Neuronal stem cell (in vitro differentiated cells): Measurements from ENCODE around the gene TRIM24.

Experiments
- DNase-seq: peaks from one replicate; pipeline ENCODE4 v3.0.0-alpha.2; 2013; ENCODE audit warnings: low spot score
- H2AFZ ChIP-seq: one replicate; pipeline ENCODE4 v1.6.1; 2013; ENCODE audit warnings: mild to moderate bottlenecking, low read length, inconsistent platforms
- H2AK5ac ChIP-seq: 2 replicates; pipeline ENCODE4 v1.6.1; 2013; ENCODE audit warnings: low read depth, mild to moderate bottlenecking, inconsistent platforms, low read length, moderate library complexity, mixed read lengths
- H2BK120ac ChIP-seq: 2 replicates; pipeline ENCODE4 v1.6.1; 2013; ENCODE audit warnings: low read depth, mild to moderate bottlenecking, inconsistent platforms, low read length, moderate library complexity, mixed read lengths
- H2BK12ac ChIP-seq: one replicate; pipeline ENCODE4 v1.6.1; 2013; ENCODE audit warnings: low read length, inconsistent platforms
- H2BK15ac ChIP-seq: 2 replicates; pipeline ENCODE4 v1.6.1; 2013; ENCODE audit warnings: mild to moderate bottlenecking, low read length, inconsistent platforms, mixed read lengths
- H2BK5ac ChIP-seq: one replicate; pipeline ENCODE4 v1.6.1; 2013; ENCODE audit warnings: inconsistent platforms, mild to moderate bottlenecking, low read length, moderate library complexity
- H3K14ac ChIP-seq: one replicate; pipeline ENCODE4 v1.6.1; 2013; ENCODE audit warnings: low read length, inconsistent platforms
- H3K18ac ChIP-seq: 2 replicates; pipeline ENCODE4 v1.6.1; 2013; ENCODE audit warnings: low read length, inconsistent platforms
- H3K23ac ChIP-seq: 2 replicates; pipeline ENCODE4 v1.6.1; 2013; ENCODE audit warnings: low read depth, mild to moderate bottlenecking, mixed read lengths, low read length, inconsistent platforms; ENCODE audit not compliant: poor library complexity
- H3K27ac ChIP-seq: replicated peaks from 3 replicates; pipeline ENCODE4 v1.5.1; 2013; ENCODE audit warnings: low read length, inconsistent platforms
- H3K27me3 ChIP-seq, 3 experiments: 2 replicates each; pipeline ENCODE4 v1.6.1; 2013; ENCODE audit warnings: low read length in 3 of 3, mild to moderate bottlenecking in 2 of 3, inconsistent platforms in 1 of 3, low read depth in 1 of 3, mixed read lengths in 1 of 3, moderate library complexity in 1 of 3; ENCODE audit not compliant: control insufficient read depth in 3 of 3, insufficient read depth in 3 of 3
- H3K36me3 ChIP-seq, 2 donors: replicated peaks in 1 of 2; 2 replicates each; pipeline ENCODE4 v1.6.1; 2013; ENCODE audit warnings: low read length in 2 of 2; ENCODE audit not compliant: control insufficient read depth in 2 of 2, insufficient read depth in 2 of 2
- H3K4ac ChIP-seq: 2 replicates; pipeline ENCODE4 v1.6.1; 2013; ENCODE audit warnings: inconsistent platforms, mild to moderate bottlenecking, low read length, moderate library complexity
- H3K4me1 ChIP-seq, 2 donors: 1 replicate in 1 of 2; 2 replicates in 1 of 2; pipeline ENCODE4 v1.6.1; 2013; ENCODE audit warnings: low read length in 2 of 2, low read depth in 1 of 2; ENCODE audit not compliant: control insufficient read depth in 2 of 2, insufficient read depth in 1 of 2
- H3K4me2 ChIP-seq: one replicate; pipeline ENCODE4 v1.6.1; 2013; ENCODE audit warnings: mild to moderate bottlenecking, low read length, inconsistent platforms; ENCODE audit not compliant: insufficient read depth, poor library complexity, severe bottlenecking
- H3K4me3 ChIP-seq, 2 donors: 2 replicates each; pipeline ENCODE4 v1.5.1; 2013; ENCODE audit warnings: low read length in 2 of 2, mild to moderate bottlenecking in 2 of 2, inconsistent platforms in 1 of 2, moderate library complexity in 1 of 2
- H3K79me1 ChIP-seq: one replicate; pipeline ENCODE4 v1.6.1; 2013; ENCODE audit warnings: low read depth, mild to moderate bottlenecking, inconsistent platforms, low read length, moderate library complexity
- H3K9ac ChIP-seq: one replicate; pipeline ENCODE4 v1.6.1; 2013; ENCODE audit warnings: mild to moderate bottlenecking, low read depth, low read length, inconsistent platforms; ENCODE audit not compliant: poor library complexity
- H3K9me3 ChIP-seq, 2 donors: replicated peaks in 1 of 2; 2 replicates each; pipeline versions ENCODE3 to v1.6.1; 2013; ENCODE audit warnings: low read length in 2 of 2, mild to moderate bottlenecking in 2 of 2, inconsistent platforms in 1 of 2, low read depth in 1 of 2, mixed read lengths in 1 of 2, moderate library complexity in 1 of 2; ENCODE audit not compliant: control insufficient read depth in 2 of 2, insufficient read depth in 1 of 2
- H4K8ac ChIP-seq: one replicate; pipeline ENCODE4 v1.6.1; 2013; ENCODE audit warnings: low read depth, mild to moderate bottlenecking, inconsistent platforms, low read length, moderate library complexity
- H4K91ac ChIP-seq: one replicate; pipeline ENCODE4 v1.6.1; 2013; ENCODE audit warnings: low read length, low read depth, mild to moderate bottlenecking, inconsistent platforms; ENCODE audit not compliant: poor library complexity
- WGBS, 2 donors: extraction: QIAGEN DNeasy Blood & Tissue Kit; methylation state at CpG; one replicate each; pipeline ENCODE4 v1.1.7; 2013; ENCODE audit warnings: missing lambda C conversion rate in 2 of 2, mixed read lengths in 1 of 2; ENCODE audit not compliant: insufficient read length in 2 of 2, insufficient replicate concordance in 1 of 2; ENCODE audit errors: extremely low coverage in 2 of 2; 5-methylcytosine and 5-hydroxymethylcytosine counted together

Gene TRIM24

DNA sequence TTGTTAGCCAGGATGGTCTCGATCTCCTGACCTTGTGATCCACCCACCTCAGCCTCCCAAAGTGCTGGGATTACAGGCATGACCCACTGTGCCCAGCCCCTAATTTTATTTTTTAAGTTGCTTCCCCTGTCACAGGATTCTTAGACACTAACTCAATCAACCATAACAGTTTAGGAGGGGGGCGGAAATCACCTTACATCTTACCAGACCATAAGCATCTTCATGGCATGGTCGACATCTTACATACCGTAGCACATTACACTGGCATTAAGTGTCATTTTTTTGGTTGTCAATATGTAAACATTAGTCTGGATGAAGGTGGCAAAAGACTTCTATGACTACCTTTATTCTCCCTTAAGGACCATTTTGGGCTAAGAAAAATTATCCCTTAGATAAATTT lies 95.6 kb downstream of the TRIM24 start:
- Histone ChIP-seq H2AK5ac (no peak overlapping the region), H3K27ac (no peak overlapping the region), H3K9me3 (peaks cover 24 to 75% of the 10 kb centered on the region in 2 donors), H3K14ac (no peak overlapping the region), H2BK120ac (no peak overlapping the region), H2BK15ac (no peak overlapping the region), H3K36me3 (peaks cover 62 to 99% of the 10 kb centered on the region in 2 donors), H3K27me3 (no peaks in the 10 kb centered on the region), H3K4me2 (no peak overlapping the region), H2BK5ac (no peak overlapping the region), H3K18ac (no peak overlapping the region), H4K8ac (no peak overlapping the region), H3K79me1 (no peaks in the 10 kb centered on the region), H2BK12ac (no peak overlapping the region), H2AFZ (no peak overlapping the region), H3K23ac (no peak overlapping the region), H3K4ac (no peak overlapping the region), H3K4me1 (no peaks in the 10 kb centered on the region), H3K4me3 (no peak overlapping the region), H3K9ac (no peak overlapping the region), H4K91ac (no peak overlapping the region)
- WGBS, 2 donors, result no CpG with 5 or more reads among the region's 4 CpGs
- DNase-seq, result no peak

DNA sequence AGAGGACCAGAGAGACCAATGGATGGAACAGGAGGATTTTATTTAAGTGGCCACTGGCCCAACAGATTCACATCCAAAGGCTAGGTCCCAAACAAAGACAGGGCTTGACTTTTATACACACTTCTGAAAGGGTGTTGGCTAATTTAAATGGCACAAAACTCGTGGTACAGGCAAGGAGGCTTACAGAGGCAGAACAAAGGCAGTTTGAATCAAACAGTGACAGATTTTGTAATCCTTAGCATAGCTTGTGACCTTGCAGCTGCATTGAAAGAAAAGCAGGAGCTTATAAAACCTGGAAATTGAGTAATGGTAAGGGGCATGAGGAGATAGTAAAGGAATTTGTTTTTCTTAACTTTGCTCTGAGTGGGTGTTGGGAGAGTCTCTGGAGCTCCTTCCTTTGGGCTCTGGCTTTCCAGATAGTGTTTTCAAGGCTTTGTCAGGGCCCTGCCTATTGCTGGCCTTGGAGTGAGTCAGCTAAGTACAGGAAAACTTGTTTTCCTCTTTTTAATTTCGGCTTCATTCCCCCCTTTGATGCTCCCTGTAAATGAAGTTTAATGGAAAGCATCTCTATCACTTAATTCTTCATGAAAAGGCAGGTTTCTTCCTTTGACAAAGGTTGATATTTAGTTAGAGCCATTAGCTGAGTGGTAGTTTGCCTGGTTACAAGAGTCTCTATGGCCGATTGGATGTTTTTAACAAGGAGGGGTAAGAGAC lies 96.9 kb downstream of the TRIM24 start:
- Histone ChIP-seq H3K4me1 (no peaks in the 10 kb centered on the region), H3K4me2 (no peak overlapping the region), H3K79me1 (peaks cover 1% of the 10 kb centered on the region), H2BK5ac (no peak overlapping the region), H3K27ac (no peak overlapping the region), H2AK5ac (no peak overlapping the region), H2BK120ac (no peak overlapping the region), H3K18ac (no peak overlapping the region), H2AFZ (no peak overlapping the region), H3K23ac (no peak overlapping the region), H3K9me3 (peaks cover 27 to 84% of the 10 kb centered on the region in 2 donors), H3K4me3 (no peak overlapping the region), H3K36me3 (peaks cover 70 to 99% of the 10 kb centered on the region in 2 donors), H2BK15ac (no peak overlapping the region), H2BK12ac (no peak overlapping the region), H3K27me3 (no peaks in the 10 kb centered on the region), H4K8ac (no peak overlapping the region), H3K9ac (no peak overlapping the region), H3K4ac (no peak overlapping the region), H3K14ac (no peak overlapping the region), H4K91ac (no peak overlapping the region)
- no CpG with 5 or more reads among the region's 3 CpGs for WGBS, 2 donors
- DNase-seq, result no peak

DNA sequence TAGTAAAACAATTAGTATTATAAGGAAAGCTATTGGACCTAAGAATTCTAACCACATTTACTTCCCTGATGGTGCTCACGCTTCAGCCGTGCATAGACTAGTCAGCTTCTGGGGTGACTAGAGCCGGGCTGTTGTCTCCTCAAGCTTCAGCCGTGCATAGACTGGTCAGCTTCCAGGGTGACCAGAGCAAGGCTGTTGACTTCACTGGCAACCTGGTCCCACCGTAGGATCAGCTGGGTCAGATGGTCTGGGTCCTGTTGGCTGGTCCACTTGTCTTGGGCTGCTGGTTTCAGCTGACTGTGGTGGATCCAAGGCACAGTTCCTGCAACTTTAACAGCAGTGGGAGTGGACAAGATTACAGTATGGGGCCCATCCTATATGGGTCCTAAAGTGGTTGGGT lies 99.4 kb downstream of the TRIM24 start:
- H4K91ac ChIP-seq, result no peak overlapping the region
- H3K27ac ChIP-seq, result no peak overlapping the region
- H2BK12ac ChIP-seq, result no peak overlapping the region
- no peak for DNase-seq
- no peak overlapping the region for H3K4me2 ChIP-seq
- no peak overlapping the region for H2BK120ac ChIP-seq
- H2BK15ac ChIP-seq, result no peak overlapping the region
- no peak overlapping the region for H3K4me3 ChIP-seq
- H2AFZ ChIP-seq, result no peak overlapping the region
- H4K8ac ChIP-seq, result no peak overlapping the region
- H3K4me1 ChIP-seq, result no peaks in the 10 kb centered on the region
- no peak overlapping the region for H2BK5ac ChIP-seq
- no peak overlapping the region for H3K14ac ChIP-seq
- H3K9me3 ChIP-seq, result peaks cover 47 to 89% of the 10 kb centered on the region in 2 donors
- H3K18ac ChIP-seq, result no peak overlapping the region
- no peak overlapping the region for H2AK5ac ChIP-seq
- no peak overlapping the region for H3K23ac ChIP-seq
- peaks cover 85 to 99% of the 10 kb centered on the region in 2 donors for H3K36me3 ChIP-seq
- no peaks in the 10 kb centered on the region for H3K27me3 ChIP-seq
- peaks cover 2% of the 10 kb centered on the region for H3K79me1 ChIP-seq
- H3K9ac ChIP-seq, result no peak overlapping the region
- H3K4ac ChIP-seq, result no peak overlapping the region
- WGBS, 2 donors, result no CpG with 5 or more reads among the region's 5 CpGs

DNA sequence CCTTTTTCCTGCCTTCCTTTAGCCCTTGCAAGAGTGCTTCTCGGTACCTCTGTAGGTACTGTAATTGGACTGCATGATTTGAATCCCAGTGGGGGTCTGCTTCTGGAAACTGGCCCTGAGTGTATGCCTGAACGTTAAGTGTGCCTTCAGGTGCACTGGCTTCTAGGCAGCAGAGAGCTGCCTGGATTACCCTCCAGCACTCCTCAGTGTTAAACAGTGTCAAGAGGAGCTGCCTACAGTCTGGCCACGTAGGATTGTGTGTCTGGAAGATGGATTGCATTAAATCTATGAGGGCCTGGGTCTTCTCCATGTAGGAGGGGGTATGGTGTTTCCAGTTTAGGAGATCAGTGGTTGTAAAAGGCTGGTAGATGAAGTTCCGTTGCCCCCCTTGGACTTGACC lies 103.7 kb downstream of the TRIM24 start:
- Histone ChIP-seq H3K27me3 (no peaks in the 10 kb centered on the region), H3K23ac (no peak overlapping the region), H3K4me3 (no peak overlapping the region), H3K9me3 (peaks cover 43 to 62% of the 10 kb centered on the region in 2 donors), H3K27ac (no peak overlapping the region), H3K14ac (no peak overlapping the region), H2AK5ac (no peak overlapping the region), H3K4me2 (no peak overlapping the region), H4K91ac (no peak overlapping the region), H3K18ac (no peak overlapping the region), H2AFZ (no peak overlapping the region), H2BK120ac (no peak overlapping the region), H2BK15ac (no peak overlapping the region), H3K79me1 (peaks cover 2% of the 10 kb centered on the region), H4K8ac (no peak overlapping the region), H3K9ac (no peak overlapping the region), H3K4ac (no peak overlapping the region), H2BK12ac (no peak overlapping the region), H3K36me3 (peaks cover 74 to 100% of the 10 kb centered on the region in 2 donors), H3K4me1 (no peaks in the 10 kb centered on the region), H2BK5ac (no peak overlapping the region)
- no peak for DNase-seq
- WGBS, 2 donors, result no CpG with 5 or more reads among the region's 4 CpGs
